Gastrocnemius medialis (tissue), 4 donors: Measurements from ENCODE around the gene BRI3BP. TPM values are rescaled to one million over a fixed set of nuclear protein-coding genes. Genes with fewer than 3 reads are reported as not detected.

ENCODE experiments used
- ATAC-seq, 2 donors: fragments of 150-250 bp; one replicate each; pipeline ENCODE4 v1.9.1; 2016
- DNase-seq, 2 donors: peaks; one replicate each; pipeline ENCODE4 v3.0.0-alpha.2; 2019
- H3K27ac ChIP-seq, 4 donors: fragments of 200-600 bp; sonication (generic); 1 replicate in 1 of 4; 2 replicates in 3 of 4; pipeline ENCODE4 v1.5.1; 2016 to 2018; ENCODE audit warnings: mild to moderate bottlenecking in 2 of 4, moderate library complexity in 1 of 4
- H3K27me3 ChIP-seq, 3 donors: fragments of 200-600 bp; sonication (generic) in 2 of 3; 1 replicate in 1 of 3; 2 replicates in 2 of 3; pipeline versions ENCODE4 v1.5.1 to v1.6.0; 2016 to 2019; ENCODE audit warnings: mild to moderate bottlenecking in 1 of 3, moderate library complexity in 1 of 3
- H3K36me3 ChIP-seq, 2 donors: fragments of 200-600 bp; sonication (generic) in 1 of 2; one replicate each; pipeline ENCODE4 v1.5.1; 2017 to 2018
- H3K4me1 ChIP-seq, 2 donors: fragments of 200-600 bp; sonication (generic) in 1 of 2; one replicate each; pipeline ENCODE4 v1.5.1; 2016 to 2017; ENCODE audit warnings: mild to moderate bottlenecking in 2 of 2
- H3K4me3 ChIP-seq, 4 donors: fragments of 200-600 bp; sonication (generic) in 3 of 4; 1 replicate in 1 of 4; 2 replicates in 3 of 4; pipeline ENCODE4 v1.5.1; 2016 to 2019; ENCODE audit warnings: mild to moderate bottlenecking in 2 of 4
- H3K9me3 ChIP-seq, 3 donors: fragments of 200-600 bp; sonication (generic) in 2 of 3; 1 replicate in 1 of 3; 2 replicates in 2 of 3; pipeline ENCODE4 v1.5.1; 2016 to 2019
- CTCF ChIP-seq, 5 experiments: fragments of 450-650 bp in 3 of 5; fragments of 200-600 bp in 2 of 5; sonication (generic) in 2 of 5; IDR thresholded peaks in 4 of 5; conservative IDR thresholded peaks in 1 of 5; 1 replicate in 4 of 5; 2 replicates in 1 of 5; pipeline ENCODE4 v1.5.1; 2016 to 2019; ENCODE audit warnings: antibody characterized with exemption in 5 of 5, mild to moderate bottlenecking in 3 of 5, moderate library complexity in 3 of 5
- POLR2A ChIP-seq, 2 donors: fragments of 450-650 bp; IDR thresholded peaks; one replicate each; pipeline ENCODE4 v1.6.1; 2017; ENCODE audit warnings: antibody characterized with exemption in 2 of 2, mild to moderate bottlenecking in 2 of 2, moderate library complexity in 2 of 2
- in situ Hi-C, 4 donors: fragments of 200-750 bp; cut with MboI; loops; one replicate each; pipeline versions ENCODE4 v1.15.0 to v1.8.0; 2017; ENCODE audit warnings: low sequenced_read_pairs in 4 of 4
- intact Hi-C: fragments of 100-400 bp; cut with DNase I; formaldehyde crosslinking; loops from one replicate; pipeline ENCODE4 v1.15.1; 2023; ENCODE audit warnings: low total_unique reads
- total RNA-seq, 4 donors: library from RNA; depleted of rRNA; stranded (reverse); fragments of >200 nt; gene quantifications; one replicate each; pipeline versions ENCODE4 v1.1.0 to v1.2.3, GENCODE V29; 2016

The BRI3BP gene
- total RNA-seq, 4 donors from 2014 or later = 0.75 to 2.0 (median 1.6) TPM

- H3K4me3 ChIP-seq = no peak overlapping the region
- peaks cover 0 to 11% of the 10 kb centered on the region in 2 donors for H3K36me3 ChIP-seq
- in situ Hi-C loops = no loop called here
- H3K9me3 ChIP-seq = no peaks in the 10 kb centered on the region
- H3K4me1 ChIP-seq = peaks cover 0 to 5% of the 10 kb centered on the region in 2 donors
- no peaks in the 10 kb centered on the region for H3K27me3 ChIP-seq
- no peak for TF ChIP-seq POLR2A (IDR thresholded peaks at IDR 0.05)
- TF ChIP-seq CTCF (IDR thresholded peaks at IDR 0.05 in 4 of 5, conservative IDR thresholded peaks at IDR 0.05 in 1 of 5) = no peak
- peak overlapping the region; percentile 3 to 42 (median 14) for H3K27ac ChIP-seq
- intact Hi-C loops = no loop called here
- DNase-seq (peak; percentile 19 to 56), ATAC-seq (peak; percentile 69 to 71)
These were observed 86.5 kb downstream of the BRI3BP start for GRCh38 chr12:125079648-125080645.

Other genes with a start within 250 kb of the BRI3BP start
- 1 to 10 TPM; 5.4 to 8.7 (median 6.2) TPM for gene SCARB1, start 129.8 kb upstream of the BRI3BP start, total RNA-seq
- over 10,000 TPM in 2 of 4 donors, 1,000 to 10,000 TPM in 2; 3,173 to 12,805 (median 9,048) TPM for gene UBC, start 79.0 kb upstream of the BRI3BP start, total RNA-seq
- 10 to 100 TPM; 11.6 to 34.7 (median 28.7) TPM for gene DHX37, start 4.5 kb upstream of the BRI3BP start, total RNA-seq
- gene AACS, start 71.8 kb downstream of the BRI3BP start, total RNA-seq = 10 to 100 TPM in 1 of 4 donors, 1 to 10 TPM in 3; 6.0 to 11.8 (median 8.8) TPM
- 1 to 10 TPM; 1.6 to 4.9 (median 2.9) TPM for gene TMEM132B, start 192.7 kb downstream of the BRI3BP start, total RNA-seq